Kidney (tissue), 14 donors: ENCODE results near the gene ZSCAN12. TPM values are rescaled to one million over a fixed set of nuclear protein-coding genes. Genes with fewer than 3 reads are reported as not detected.

Experiments
- DNase-seq, 5 donors: peaks; one replicate each; pipeline ENCODE4 v3.0.0-alpha.2; 2013 to 2020
- FAIRE-seq: peaks from 2 replicates; lab custom pipeline; 2012; peaks lifted over from hg19 to GRCh38; lab: Jason Lieb, UNC
- H3K27ac ChIP-seq, 2 donors: one replicate each; pipeline ENCODE4 v1.7.0; 2013; ENCODE audit warnings: low read depth in 2 of 2, low read length in 2 of 2, inconsistent platforms in 1 of 2
- H3K27me3 ChIP-seq: one replicate; pipeline ENCODE4 v1.7.1; 2013; ENCODE audit warnings: low read length, inconsistent platforms; ENCODE audit not compliant: control insufficient read depth, insufficient read depth
- H3K36me3 ChIP-seq, 3 donors: one replicate each; pipeline versions ENCODE4 v1.7.0 to v1.7.1; 2013; ENCODE audit warnings: low read length in 3 of 3, control low read depth in 1 of 3, inconsistent platforms in 1 of 3; ENCODE audit not compliant: insufficient read depth in 3 of 3, control insufficient read depth in 2 of 3
- H3K4me1 ChIP-seq, 3 donors: one replicate each; pipeline versions ENCODE4 v1.7.0 to v1.7.1; 2013; ENCODE audit warnings: low read length in 3 of 3, inconsistent platforms in 1 of 3, low read depth in 1 of 3; ENCODE audit not compliant: control insufficient read depth in 2 of 3, insufficient read depth in 2 of 3
- H3K4me3 ChIP-seq, 3 donors: one replicate each; pipeline versions ENCODE4 v1.7.0 to v1.8.1; 2013; ENCODE audit warnings: low read length in 3 of 3, control low read depth in 1 of 3, inconsistent platforms in 1 of 3
- H3K9ac ChIP-seq, 3 donors: one replicate each; pipeline versions ENCODE4 v1.7.0 to v1.7.1; 2013; ENCODE audit warnings: low read length in 3 of 3, control low read depth in 1 of 3, inconsistent platforms in 1 of 3
- H3K9me3 ChIP-seq, 3 donors: one replicate each; pipeline versions ENCODE4 v1.7.0 to v1.7.1; 2013; ENCODE audit warnings: low read length in 3 of 3, control low read depth in 1 of 3, inconsistent platforms in 1 of 3; ENCODE audit not compliant: control insufficient read depth in 2 of 3, insufficient read depth in 1 of 3
- CTCF ChIP-seq: IDR thresholded peaks from 3 replicates; pipeline ENCODE4 v1.5.1; 2012; ENCODE audit warnings: mild to moderate bottlenecking, moderate library complexity, borderline replicate concordance; ENCODE audit not compliant: insufficient read depth; ENCODE audit errors: extremely low read depth
- intact Hi-C: fragments of 100-400 bp; cut with DNase I; formaldehyde crosslinking; loops from one replicate; pipeline ENCODE4 v1.11.1; 2022
- polyA plus RNA-seq: library from polyadenylated mRNA; stranded (reverse); fragments of 350-450 nt; fragmentation: Illumina TruSeq; extraction: RNeasy Lipid Tissue Mini Kit (QIAGEN cat#74804); gene quantifications from one replicate; pipeline ENCODE4 v1.2.3, GENCODE V29; 2014; ENCODE audit warnings: low read depth, low replicate concordance; ENCODE audit not compliant: insufficient read depth
- total RNA-seq: library from RNA; stranded (reverse); fragmentation: NEBNext Ultra II Directional; extraction: Animal tissue kit (Norgen Biotek cat#: 25700); gene quantifications from one replicate; pipeline ENCODE4 v1.2.1, GENCODE V29; 2021
- donor health status: control.
- donor health status: control.
- donor health status: control.
- donor health status: control.
- donor health status: control.
- donor health status: DM: yes; HTN: yes; CAD: no.
- donor health status: Normal renal cell carcinoma (clear cell type).

Gene ZSCAN12
- total and polyA plus RNA-seq, 2 donors from 2014 or later, result 1.3 to 7.9 TPM

GRCh38 chr6:28436404-28436803 lies 36.9 kb upstream of the ZSCAN12 start:
- Histone ChIP-seq H3K36me3 (peaks cover 0 to 4% (median 0%) of the 10 kb centered on the region in 3 donors), H3K4me3 (no peak overlapping the region), H3K27me3 (no peaks in the 10 kb centered on the region), H3K4me1 (no peaks in the 10 kb centered on the region), H3K9ac (no peak overlapping the region), H3K27ac (no peak overlapping the region), H3K9me3 (no peaks in the 10 kb centered on the region)
- no peak for TF ChIP-seq CTCF
- FAIRE-seq (no peak), DNase-seq (no peak)
- intact Hi-C loops, result no loop called here

- no peak for DNase-seq
- no peak overlapping the region for H3K4me3 ChIP-seq
- H3K4me1 ChIP-seq, result no peaks in the 10 kb centered on the region
- no peak overlapping the region for H3K9ac ChIP-seq
- FAIRE-seq, result no peak
- H3K36me3 ChIP-seq, result peaks cover 0 to 4% (median 0%) of the 10 kb centered on the region in 3 donors
- no peaks in the 10 kb centered on the region for H3K9me3 ChIP-seq
- no peaks in the 10 kb centered on the region for H3K27me3 ChIP-seq
- TF ChIP-seq CTCF, result no peak
- intact Hi-C loops, result no loop called here
- no peak overlapping the region for H3K27ac ChIP-seq
Measured at GRCh38 chr6:28433119-28433518, 33.6 kb upstream of the ZSCAN12 start.

DNA sequence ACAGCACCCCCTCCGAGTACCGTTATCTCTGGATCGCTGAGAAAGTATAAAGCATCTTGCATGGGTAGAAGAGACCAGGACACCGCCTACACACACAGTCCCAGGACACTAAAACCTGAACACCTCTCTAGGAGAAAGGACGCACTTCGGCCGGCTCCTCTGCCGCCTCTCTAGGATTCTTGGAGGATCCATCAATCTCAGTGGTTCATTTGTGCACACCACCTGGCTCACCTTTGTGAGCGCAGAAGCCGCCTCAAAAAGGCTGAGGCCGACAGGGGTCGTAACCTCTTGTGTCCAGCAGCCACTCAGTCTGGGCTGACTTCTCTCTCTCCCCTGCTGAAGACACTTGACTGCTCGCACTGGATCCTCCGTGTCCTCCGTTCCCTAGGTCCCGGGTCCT lies 30.2 kb upstream of the ZSCAN12 start:
- DNase-seq (no peak), FAIRE-seq (no peak)
- no peaks in the 10 kb centered on the region for H3K4me1 ChIP-seq
- no peak overlapping the region for H3K27ac ChIP-seq
- intact Hi-C loops, result no loop called here
- TF ChIP-seq CTCF, result no peak
- H3K4me3 ChIP-seq, result no peak overlapping the region
- H3K9ac ChIP-seq, result no peak overlapping the region
- no peaks in the 10 kb centered on the region for H3K9me3 ChIP-seq
- no peaks in the 10 kb centered on the region for H3K27me3 ChIP-seq
- H3K36me3 ChIP-seq, result peaks cover 0 to 4% (median 0%) of the 10 kb centered on the region in 3 donors

DNA sequence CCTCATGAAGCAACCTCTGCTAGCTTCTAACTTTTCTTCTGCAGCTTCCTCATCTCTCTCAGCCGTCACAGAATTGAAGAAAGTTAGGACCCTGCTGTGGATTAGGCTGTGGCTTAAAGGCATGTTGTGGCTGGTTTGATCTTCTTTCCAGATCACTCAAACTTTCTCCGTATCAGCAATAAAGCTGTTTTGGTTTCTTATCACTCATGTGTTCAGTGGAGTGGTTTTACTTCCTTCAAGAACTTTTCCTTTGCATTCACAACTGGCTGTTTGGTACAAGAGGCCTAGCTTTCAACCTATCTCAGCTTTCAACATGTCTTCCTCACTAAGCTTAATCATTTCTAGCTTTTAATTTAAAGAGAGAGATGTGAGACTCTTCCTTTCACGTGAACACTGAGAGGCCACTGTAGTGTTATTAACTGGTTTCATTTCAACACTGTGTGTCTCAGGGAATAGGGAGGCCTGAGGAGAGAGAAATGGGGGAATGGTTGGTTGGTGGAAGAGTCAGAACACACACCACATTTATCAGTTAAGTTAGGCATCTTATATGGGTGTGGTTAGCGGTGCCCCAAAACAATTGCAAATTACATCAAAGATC lies 26.5 kb upstream of the ZSCAN12 start:
- intact Hi-C loops, result no loop called here
- H3K9me3 ChIP-seq, result no peaks in the 10 kb centered on the region
- H3K9ac ChIP-seq, result no peak overlapping the region
- no peak overlapping the region for H3K4me3 ChIP-seq
- TF ChIP-seq CTCF, result no peak
- no peaks in the 10 kb centered on the region for H3K36me3 ChIP-seq
- H3K27me3 ChIP-seq, result no peaks in the 10 kb centered on the region
- no peak overlapping the region for H3K27ac ChIP-seq
- FAIRE-seq (no peak), DNase-seq (no peak)
- H3K4me1 ChIP-seq, result no peaks in the 10 kb centered on the region
